HEK293 (cell line): ENCODE results near the gene WRAP53.

Experiments used
- KLF10 ChIP-seq: fragments of 450-650 bp; IDR thresholded peaks from 2 replicates; pipeline ENCODE4 v1.5.1; 2018; ENCODE audit warnings: missing biosample characterization, mild to moderate bottlenecking, missing genetic modification characterization
- SALL2 ChIP-seq: fragments of 450-650 bp; formaldehyde crosslinking; IDR thresholded peaks from 2 replicates; pipeline ENCODE4 v1.5.0; 2017; ENCODE audit warnings: missing biosample characterization, mild to moderate bottlenecking, missing genetic modification characterization, borderline replicate concordance
- TCF7L2 ChIP-seq: IDR thresholded peaks from 2 replicates; pipeline ENCODE4 v1.6.1; 2011; ENCODE audit warnings: low read depth, mild to moderate bottlenecking, inconsistent platforms, low read length, moderate library complexity, borderline replicate concordance
- ZBTB1 ChIP-seq: fragments of 450-650 bp; formaldehyde crosslinking; IDR thresholded peaks from 2 replicates; pipeline ENCODE4 v1.5.1; 2016; ENCODE audit warnings: missing biosample characterization, missing genetic modification characterization
- ZBTB20 ChIP-seq: fragments of 450-650 bp; formaldehyde crosslinking; IDR thresholded peaks from 2 replicates; pipeline ENCODE4 v1.5.1; 2016; ENCODE audit warnings: missing biosample characterization, missing genetic modification characterization
- ZBTB8A ChIP-seq: fragments of 450-650 bp; formaldehyde crosslinking; IDR thresholded peaks from 2 replicates; pipeline ENCODE4 v1.5.1; 2016; ENCODE audit warnings: missing biosample characterization, missing genetic modification characterization
- ZFP37 ChIP-seq: fragments of 450-650 bp; formaldehyde crosslinking; IDR thresholded peaks from 2 replicates; pipeline ENCODE4 v1.5.1; 2016; ENCODE audit warnings: missing biosample characterization, missing genetic modification characterization
- ZNF16 ChIP-seq: fragments of 450-650 bp; formaldehyde crosslinking; IDR thresholded peaks from 2 replicates; pipeline ENCODE4 v1.5.1; 2016; ENCODE audit warnings: low read depth, missing biosample characterization, missing genetic modification characterization
- ZNF174 ChIP-seq: fragments of 450-650 bp; formaldehyde crosslinking; IDR thresholded peaks from 2 replicates; pipeline ENCODE4 v1.5.0; 2017; ENCODE audit warnings: missing biosample characterization, mild to moderate bottlenecking, missing genetic modification characterization
- ZNF221 ChIP-seq: fragments of 450-650 bp; formaldehyde crosslinking; IDR thresholded peaks from 2 replicates; pipeline ENCODE4 v1.5.1; 2017; ENCODE audit warnings: missing biosample characterization, missing genetic modification characterization, borderline replicate concordance
- ZNF280C ChIP-seq: fragments of 450-650 bp; formaldehyde crosslinking; IDR thresholded peaks from 2 replicates; pipeline ENCODE4 v1.5.1; 2016; ENCODE audit warnings: missing biosample characterization, missing genetic modification characterization
- ZNF549 ChIP-seq: fragments of 450-650 bp; IDR thresholded peaks from 2 replicates; pipeline ENCODE4 v1.5.1; 2018; ENCODE audit warnings: missing biosample characterization, missing genetic modification characterization, mild to moderate bottlenecking, inconsistent platforms, moderate library complexity
- TF ChIP-seq, protein P1 (sequence below): fragments of 450-650 bp; formaldehyde crosslinking; IDR thresholded peaks from 2 replicates; pipeline ENCODE4 v1.5.1; 2016; ENCODE audit warnings: missing biosample characterization, missing genetic modification characterization

DNA sequence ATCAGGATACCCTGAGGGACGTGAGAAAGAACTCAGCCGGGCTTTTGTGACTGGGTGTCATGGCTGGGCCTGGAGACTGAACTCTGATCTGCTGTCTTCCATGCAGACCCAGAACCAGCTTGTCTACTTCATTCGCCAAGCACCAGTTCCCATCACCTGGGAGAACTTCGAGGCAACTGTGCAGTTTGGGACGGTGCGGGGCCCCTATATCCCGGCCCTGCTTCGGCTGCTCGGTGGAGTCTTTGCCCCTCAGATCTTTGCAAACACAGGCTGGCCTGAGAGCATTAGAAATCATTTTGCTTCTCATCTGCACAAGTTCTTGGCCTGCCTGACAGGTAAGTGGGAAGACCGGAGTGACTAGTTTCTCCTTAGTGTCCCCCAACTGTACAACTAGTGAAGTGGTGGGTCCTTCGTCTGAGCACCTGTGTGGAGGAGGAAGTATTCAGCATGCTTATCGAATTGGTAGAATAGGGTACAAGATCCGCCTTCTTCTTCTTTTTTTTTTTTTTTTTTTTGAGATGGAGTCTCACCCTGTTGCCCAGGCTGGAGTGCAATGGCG lies 44.8 kb downstream of the WRAP53 start:
- TF ChIP-seq ZBTB8A (no peak), ZBTB1 (tag by site-specific recombination) (no peak), ZNF549 (no peak), ZBTB20 (tag by site-specific recombination) (no peak), SALL2 (no peak), ZNF221 (tag by site-specific recombination) (no peak), ZNF174 (no peak), KLF10 (tag by site-specific recombination) (no peak), TCF7L2 (no peak), ZNF16 (tag by site-specific recombination) (no peak), ZFP37 (tag by site-specific recombination) (no peak), ZNF280C (tag by site-specific recombination) (no peak)
- TF ChIP-seq, protein P1, sequence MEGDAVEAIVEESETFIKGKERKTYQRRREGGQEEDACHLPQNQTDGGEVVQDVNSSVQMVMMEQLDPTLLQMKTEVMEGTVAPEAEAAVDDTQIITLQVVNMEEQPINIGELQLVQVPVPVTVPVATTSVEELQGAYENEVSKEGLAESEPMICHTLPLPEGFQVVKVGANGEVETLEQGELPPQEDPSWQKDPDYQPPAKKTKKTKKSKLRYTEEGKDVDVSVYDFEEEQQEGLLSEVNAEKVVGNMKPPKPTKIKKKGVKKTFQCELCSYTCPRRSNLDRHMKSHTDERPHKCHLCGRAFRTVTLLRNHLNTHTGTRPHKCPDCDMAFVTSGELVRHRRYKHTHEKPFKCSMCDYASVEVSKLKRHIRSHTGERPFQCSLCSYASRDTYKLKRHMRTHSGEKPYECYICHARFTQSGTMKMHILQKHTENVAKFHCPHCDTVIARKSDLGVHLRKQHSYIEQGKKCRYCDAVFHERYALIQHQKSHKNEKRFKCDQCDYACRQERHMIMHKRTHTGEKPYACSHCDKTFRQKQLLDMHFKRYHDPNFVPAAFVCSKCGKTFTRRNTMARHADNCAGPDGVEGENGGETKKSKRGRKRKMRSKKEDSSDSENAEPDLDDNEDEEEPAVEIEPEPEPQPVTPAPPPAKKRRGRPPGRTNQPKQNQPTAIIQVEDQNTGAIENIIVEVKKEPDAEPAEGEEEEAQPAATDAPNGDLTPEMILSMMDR (tag by site-specific recombination): no peak
